AML-193 (cell line): ENCODE measurements around the gene KNCN.

Source experiments
- DNase-seq, 2 experiments: peaks; one replicate each; lab custom pipeline; 2025; lab: John Stamatoyannopoulos, UW

The KNCN gene

DNA sequence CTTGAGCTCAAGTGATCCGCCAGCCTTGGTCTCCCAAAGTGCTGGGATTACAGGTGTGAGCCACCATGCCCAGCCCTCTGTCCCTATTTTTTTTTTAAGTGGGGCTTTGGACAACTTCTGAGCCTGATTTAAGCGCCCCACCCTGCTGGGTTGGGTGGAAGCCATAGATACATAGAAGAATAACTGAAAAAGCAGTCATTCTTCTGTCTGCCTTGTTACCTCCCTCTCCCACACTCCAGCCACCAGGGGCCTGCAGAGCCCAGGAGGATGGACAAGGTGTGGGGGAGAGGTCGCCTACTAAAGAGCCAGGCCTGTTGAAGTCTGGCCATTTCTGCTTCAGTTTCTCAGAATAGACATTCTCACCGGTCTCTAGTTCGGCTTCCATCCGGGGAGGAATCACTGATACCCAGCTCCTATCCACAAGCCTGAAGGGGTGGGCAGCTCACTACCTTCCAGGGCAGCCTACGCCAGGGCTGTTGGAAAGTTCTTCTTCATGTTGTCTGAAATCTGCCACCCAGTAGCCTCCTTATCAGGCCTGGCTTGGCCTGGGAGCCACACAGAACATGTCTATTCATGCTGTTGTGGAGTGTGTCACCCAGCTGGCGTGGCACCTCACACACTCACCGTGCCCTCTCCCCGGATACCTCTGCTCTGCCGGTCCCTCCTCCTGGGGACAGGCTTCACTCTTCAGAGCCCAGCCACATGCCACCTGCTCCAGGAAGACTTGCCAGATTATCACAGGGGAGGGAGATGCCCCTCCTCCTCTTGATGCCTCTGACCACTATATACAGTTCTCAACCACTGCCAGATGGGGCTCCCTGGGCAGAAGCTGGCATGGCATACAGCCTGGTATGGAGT is 27.7 kb downstream of the KNCN start:
- DNase-seq = no peak

- no peak for DNase-seq
Measured at GRCh38 chr1:46522969-46523320, 28.5 kb downstream of the KNCN start.

DNA sequence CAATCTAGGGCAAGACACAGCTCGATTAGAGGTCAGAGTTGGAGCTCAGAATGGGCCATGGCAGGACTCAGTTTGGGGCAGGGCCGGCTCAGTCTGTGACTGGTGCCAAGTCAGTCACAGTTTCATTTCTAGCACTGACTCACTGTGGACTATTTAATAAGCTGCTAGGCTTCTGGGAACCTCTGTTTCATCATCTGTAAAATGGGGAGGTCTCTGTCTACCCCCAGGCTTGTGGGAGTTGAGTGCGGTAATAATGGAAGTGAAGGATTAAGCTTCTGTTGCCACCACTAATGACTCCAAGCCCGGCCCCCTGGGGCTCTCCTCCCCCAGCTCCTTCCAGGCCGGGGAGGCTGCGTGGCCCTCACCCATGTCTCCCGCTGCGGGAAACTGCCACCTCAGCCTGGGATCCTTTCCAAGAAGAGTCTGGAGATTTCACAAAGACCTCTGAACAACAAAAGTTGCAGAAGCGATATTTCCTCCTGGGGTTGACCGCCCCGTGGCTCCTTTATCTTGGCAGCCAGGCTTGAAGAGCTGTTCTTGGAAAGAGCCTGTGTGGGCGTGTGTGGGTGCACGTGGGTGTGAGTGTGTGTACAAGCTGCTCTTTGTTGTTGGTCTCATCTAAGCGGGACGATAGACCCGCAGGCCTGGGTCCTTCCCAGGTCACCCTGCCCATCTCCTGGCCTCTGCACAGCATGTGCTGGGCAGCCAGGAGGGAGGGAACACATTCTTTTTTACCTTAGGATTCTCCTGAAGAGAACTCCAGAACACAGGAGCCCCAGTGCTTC is 29.1 kb downstream of the KNCN start:
- peak; percentile 87 for DNase-seq

GRCh38 chr1:46521414-46521813 is 30.0 kb downstream of the KNCN start:
- DNase-seq = peak; percentile 12 to 14

DNA sequence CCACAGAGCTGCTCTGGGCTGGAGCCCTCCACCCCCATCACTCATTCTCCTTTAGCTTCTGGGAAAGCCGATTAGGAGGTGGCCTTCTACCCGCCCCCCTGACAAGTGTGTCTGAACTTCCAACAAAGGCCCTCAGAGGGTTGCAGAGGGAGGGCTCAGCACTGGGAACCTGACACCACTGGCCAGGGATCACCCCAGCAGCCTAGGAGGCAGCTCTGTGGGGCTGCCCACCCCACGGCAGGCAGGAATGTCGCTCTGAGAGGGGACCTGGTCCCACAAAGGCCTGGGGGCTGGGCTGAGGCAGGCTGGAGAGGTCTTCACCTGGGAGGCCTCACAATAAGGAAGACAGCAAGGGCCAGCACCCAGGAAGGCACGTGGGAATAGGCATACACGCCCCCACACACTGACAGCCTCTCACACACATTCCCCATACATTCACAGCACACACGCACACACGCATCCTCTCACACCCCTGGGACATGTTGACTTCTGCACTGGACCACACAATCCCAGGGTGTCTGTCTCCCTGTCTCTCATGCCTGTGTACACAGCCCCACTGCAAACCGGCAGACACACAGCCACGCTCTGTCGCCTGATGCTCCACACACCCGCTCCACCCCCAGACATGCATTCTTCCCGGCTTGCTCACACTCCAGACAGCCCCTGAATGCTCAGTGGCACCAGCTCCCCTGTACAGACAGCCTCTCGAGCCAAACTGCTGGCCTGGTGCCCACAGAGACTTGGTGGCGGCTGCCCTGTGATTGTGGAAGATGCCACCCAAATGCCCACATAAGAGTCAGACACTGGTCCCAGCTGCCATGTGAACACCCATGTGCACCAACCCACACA is 31.2 kb downstream of the KNCN start:
- DNase-seq = no peak

GRCh38 chr1:46519209-46519608 is 32.2 kb downstream of the KNCN start:
- no peak for DNase-seq

GRCh38 chr1:46517932-46518498 is 33.4 kb downstream of the KNCN start:
- no peak for DNase-seq

DNA sequence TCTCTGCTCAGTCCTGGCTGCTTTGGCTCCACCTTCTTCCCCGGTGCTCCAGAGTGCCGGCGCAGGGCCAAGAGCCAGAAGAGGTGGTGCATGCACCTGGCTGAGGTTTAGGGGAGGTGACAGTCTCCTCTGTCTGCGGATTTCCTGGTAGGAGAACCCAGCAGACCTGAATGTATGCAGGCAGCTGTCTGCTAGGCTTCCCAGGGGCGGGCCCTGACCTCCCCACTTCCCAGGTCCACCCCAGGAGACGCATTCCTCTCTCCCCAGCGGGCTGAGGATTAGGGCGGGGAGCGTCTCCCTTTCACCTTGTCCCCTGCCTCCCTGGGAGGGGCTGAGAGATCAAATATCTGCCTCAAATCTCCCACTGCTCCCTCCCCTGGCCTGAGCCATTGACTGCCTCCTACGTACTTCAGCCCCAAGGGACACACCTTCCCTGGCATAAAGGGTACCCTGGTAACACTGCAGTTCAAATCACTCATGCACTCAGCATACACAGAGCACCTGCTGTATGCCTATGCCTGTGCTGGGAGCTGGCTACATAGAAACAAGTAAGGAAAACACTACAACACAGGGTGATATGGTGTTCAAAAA is 34.3 kb downstream of the KNCN start:
- DNase-seq = no peak

GRCh38 chr1:46516200-46516950 is 35.1 kb downstream of the KNCN start:
- DNase-seq = no peak

GRCh38 chr1:46515576-46515975 is 35.9 kb downstream of the KNCN start:
- DNase-seq = no peak

DNA sequence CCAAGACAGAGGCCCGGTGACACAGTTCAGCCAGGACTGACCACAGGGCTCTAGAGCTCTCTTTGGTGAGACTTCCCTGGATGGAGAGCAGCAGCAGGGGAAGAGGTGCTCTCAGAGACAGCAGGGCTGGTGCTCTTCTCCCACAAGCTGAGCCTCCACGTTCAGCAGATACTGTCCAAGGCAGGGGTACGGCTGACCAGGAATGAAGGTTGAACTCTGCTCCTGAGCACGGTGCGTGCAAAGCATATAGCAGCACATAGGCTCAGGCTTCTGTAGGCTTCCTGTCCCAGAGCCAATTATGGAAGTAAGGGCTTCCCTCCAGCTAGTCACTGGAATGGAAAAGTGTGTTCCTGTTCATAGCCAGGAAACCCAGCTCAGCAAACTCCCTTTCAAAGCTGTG is 37.9 kb downstream of the KNCN start:
- DNase-seq = no peak

- DNase-seq = no peak
Measured at GRCh38 chr1:46512792-46513190, 38.7 kb downstream of the KNCN start.

GRCh38 chr1:46512135-46512791 is 39.2 kb downstream of the KNCN start:
- no peak for DNase-seq

DNA sequence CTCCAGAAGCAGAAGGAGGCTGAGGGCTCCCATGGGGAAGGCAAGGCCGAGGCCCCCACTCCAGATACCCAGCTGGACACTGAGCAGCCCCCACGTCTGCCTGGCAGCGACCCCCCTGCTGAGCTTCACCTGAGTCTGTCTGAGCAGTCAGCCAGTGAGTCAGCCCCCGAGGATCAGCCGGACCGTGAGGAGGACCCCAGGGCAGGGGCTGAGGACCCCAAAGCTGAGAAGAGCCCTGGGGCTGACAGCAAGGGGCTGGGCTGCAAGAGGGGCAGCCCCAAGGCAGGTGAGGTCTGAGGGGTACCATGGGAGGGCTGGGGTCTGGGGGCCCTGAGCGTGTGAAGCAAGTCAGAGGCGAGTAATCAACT is 40.5 kb downstream of the KNCN start:
- DNase-seq = no peak

GRCh38 chr1:46510341-46510997 is 41.0 kb downstream of the KNCN start:
- no peak for DNase-seq

DNA sequence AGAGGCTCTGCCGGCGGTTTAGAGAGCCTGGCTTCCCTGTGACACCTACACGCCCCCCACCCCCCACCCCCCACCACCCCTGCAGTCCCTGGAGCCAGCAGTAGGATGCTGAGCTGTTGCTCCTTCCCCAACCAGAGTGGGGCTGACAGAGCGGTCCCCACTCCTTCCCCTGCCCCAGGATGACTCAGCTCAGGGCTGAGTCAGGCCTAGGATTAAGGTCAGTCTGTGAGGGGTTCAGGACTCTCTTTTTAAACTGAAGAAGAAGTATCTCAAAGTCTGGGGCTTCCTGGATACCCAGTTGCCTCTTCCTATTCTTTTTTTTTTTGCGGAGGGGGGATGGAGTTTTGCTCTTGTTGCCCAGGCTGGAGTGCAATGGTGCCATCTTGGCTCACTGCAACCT is 42.7 kb downstream of the KNCN start:
- DNase-seq = no peak

- DNase-seq = no peak
Measured at GRCh38 chr1:46506470-46507219, 44.8 kb downstream of the KNCN start.

GRCh38 chr1:46503421-46503820 is 48.0 kb downstream of the KNCN start:
- DNase-seq = no peak

DNA sequence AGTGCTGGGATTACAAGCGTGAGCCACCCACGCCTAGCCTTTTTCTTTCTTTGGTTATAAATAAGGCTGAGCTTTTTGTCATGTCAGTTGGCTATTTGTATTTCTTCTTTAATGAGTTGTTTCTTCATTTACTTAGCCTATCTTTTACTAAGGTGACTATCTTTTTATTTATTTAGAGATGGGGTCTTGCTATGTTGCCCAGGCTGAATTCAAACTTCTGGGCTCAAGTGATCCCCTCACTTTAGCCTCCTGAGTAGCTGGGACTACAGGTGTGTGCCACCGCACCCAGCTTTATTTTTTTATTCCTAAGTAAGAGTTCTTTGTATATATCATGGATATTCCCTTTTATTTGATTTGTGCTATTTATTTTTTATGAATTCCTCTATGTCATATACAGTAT is 49.9 kb downstream of the KNCN start:
- no peak for DNase-seq
